ENCODE measurements around the gene IGSF3.

The IGSF3 gene

DNA sequence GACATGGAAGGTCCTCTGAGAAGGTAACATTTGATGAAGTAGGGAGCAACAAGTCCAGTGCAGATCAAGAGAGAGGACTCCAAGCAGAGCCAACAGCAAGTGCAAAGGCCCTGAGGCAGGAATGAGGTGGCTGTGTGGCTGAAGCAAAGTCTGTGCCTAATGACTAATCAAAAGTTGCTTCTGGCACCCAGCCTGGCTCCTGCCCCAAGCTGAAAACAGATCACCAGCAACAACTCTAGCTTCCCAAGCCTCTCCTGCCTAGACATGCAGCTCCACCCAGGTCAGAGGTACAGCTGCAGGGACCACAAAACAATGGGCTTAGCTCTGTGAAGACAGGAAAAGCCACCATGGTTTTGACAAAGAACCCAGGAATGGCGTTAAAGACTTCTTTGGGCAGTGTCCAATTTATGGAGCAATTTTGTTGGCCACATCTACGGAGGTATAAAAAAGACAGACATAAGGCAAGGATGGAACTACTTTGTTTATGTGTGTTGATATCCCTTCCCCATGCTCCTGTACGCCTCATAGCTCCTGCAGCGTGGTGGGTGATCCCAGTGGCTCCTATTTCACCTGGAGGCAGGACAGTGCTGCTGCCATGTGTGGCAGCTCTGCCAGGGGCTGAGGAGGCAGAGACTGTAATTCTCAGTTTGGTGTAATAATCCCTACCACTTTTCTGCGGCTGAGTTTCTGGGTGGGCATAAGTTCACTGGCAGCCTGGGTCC, 26.4 kb upstream of the IGSF3 start:
- Histone ChIP-seq H2AFZ (ENCODE audit: low read depth) (no peak overlapping the region), H3K27me3 (ENCODE audit: insufficient read depth, low read depth) (no peaks in the 10 kb centered on the region), H3K4me1 (ENCODE audit: low read depth, poor library complexity, severe bottlenecking) (no peaks in the 10 kb centered on the region), H3K9ac (no peak overlapping the region), H3K4me3 (IDR thresholded peaks at IDR 0.05; ENCODE audit: insufficient read depth, low read depth, low read length) (no peak overlapping the region), H3K79me2 (ENCODE audit: insufficient read depth, low read depth) (no peaks in the 10 kb centered on the region), H3K4me2 (no peak overlapping the region), H3K36me3 (ENCODE audit: insufficient read depth) (no peaks in the 10 kb centered on the region), H4K20me1 (ENCODE audit: insufficient read depth) (no peaks in the 10 kb centered on the region), H3K27ac (no peak overlapping the region)
- TF ChIP-seq, protein P1, sequence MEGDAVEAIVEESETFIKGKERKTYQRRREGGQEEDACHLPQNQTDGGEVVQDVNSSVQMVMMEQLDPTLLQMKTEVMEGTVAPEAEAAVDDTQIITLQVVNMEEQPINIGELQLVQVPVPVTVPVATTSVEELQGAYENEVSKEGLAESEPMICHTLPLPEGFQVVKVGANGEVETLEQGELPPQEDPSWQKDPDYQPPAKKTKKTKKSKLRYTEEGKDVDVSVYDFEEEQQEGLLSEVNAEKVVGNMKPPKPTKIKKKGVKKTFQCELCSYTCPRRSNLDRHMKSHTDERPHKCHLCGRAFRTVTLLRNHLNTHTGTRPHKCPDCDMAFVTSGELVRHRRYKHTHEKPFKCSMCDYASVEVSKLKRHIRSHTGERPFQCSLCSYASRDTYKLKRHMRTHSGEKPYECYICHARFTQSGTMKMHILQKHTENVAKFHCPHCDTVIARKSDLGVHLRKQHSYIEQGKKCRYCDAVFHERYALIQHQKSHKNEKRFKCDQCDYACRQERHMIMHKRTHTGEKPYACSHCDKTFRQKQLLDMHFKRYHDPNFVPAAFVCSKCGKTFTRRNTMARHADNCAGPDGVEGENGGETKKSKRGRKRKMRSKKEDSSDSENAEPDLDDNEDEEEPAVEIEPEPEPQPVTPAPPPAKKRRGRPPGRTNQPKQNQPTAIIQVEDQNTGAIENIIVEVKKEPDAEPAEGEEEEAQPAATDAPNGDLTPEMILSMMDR (conservative IDR thresholded peaks at IDR 0.05; ENCODE audit: low read depth, low read length), result no peak

DNA sequence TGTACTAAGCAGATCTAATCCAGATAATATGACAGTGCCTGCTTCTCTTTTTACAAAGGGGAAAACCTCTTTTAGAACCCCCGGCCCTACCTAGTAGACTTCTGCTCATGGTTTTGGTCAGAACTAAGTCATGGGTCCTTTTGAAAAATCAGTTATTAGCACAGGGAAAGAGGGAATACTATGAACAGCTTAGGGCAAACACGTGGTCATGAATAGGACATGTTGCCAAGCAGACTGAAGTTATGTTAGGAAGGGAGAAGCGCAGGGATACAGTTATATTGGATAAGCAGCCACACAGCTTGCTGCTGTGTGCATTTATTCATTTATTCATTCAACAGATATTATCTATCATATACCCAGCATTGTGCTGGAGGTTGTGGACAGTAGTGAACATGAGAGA, 25.3 kb upstream of the IGSF3 start:
- no peak overlapping the region for H3K9ac ChIP-seq
- H2AFZ ChIP-seq (ENCODE audit: low read depth), result no peak overlapping the region
- no peaks in the 10 kb centered on the region for H3K36me3 ChIP-seq (ENCODE audit: insufficient read depth)
- no peaks in the 10 kb centered on the region for H3K4me1 ChIP-seq (ENCODE audit: low read depth, poor library complexity, severe bottlenecking)
- no peaks in the 10 kb centered on the region for H3K79me2 ChIP-seq (ENCODE audit: insufficient read depth, low read depth)
- H3K4me2 ChIP-seq, result no peak overlapping the region
- no peak overlapping the region for H3K4me3 ChIP-seq (IDR thresholded peaks at IDR 0.05; ENCODE audit: insufficient read depth, low read depth, low read length)
- H4K20me1 ChIP-seq (ENCODE audit: insufficient read depth), result no peaks in the 10 kb centered on the region
- no peaks in the 10 kb centered on the region for H3K27me3 ChIP-seq (ENCODE audit: insufficient read depth, low read depth)
- H3K27ac ChIP-seq, result no peak overlapping the region
- TF ChIP-seq, protein P1 (conservative IDR thresholded peaks at IDR 0.05; ENCODE audit: low read depth, low read length), result no peak

GRCh38 chr1:116690849-116691406, 23.4 kb upstream of the IGSF3 start:
- Histone ChIP-seq H3K27ac (no peak overlapping the region), H3K4me2 (no peak overlapping the region), H3K36me3 (ENCODE audit: insufficient read depth) (no peaks in the 10 kb centered on the region), H3K4me3 (IDR thresholded peaks at IDR 0.05; ENCODE audit: insufficient read depth, low read depth, low read length) (no peak overlapping the region), H3K27me3 (ENCODE audit: insufficient read depth, low read depth) (no peaks in the 10 kb centered on the region), H3K9ac (no peak overlapping the region), H4K20me1 (ENCODE audit: insufficient read depth) (no peaks in the 10 kb centered on the region), H3K79me2 (ENCODE audit: insufficient read depth, low read depth) (no peaks in the 10 kb centered on the region), H2AFZ (ENCODE audit: low read depth) (no peak overlapping the region), H3K4me1 (ENCODE audit: low read depth, poor library complexity, severe bottlenecking) (no peaks in the 10 kb centered on the region)
- TF ChIP-seq, protein P1 (conservative IDR thresholded peaks at IDR 0.05; ENCODE audit: low read depth, low read length), result no peak

DNA sequence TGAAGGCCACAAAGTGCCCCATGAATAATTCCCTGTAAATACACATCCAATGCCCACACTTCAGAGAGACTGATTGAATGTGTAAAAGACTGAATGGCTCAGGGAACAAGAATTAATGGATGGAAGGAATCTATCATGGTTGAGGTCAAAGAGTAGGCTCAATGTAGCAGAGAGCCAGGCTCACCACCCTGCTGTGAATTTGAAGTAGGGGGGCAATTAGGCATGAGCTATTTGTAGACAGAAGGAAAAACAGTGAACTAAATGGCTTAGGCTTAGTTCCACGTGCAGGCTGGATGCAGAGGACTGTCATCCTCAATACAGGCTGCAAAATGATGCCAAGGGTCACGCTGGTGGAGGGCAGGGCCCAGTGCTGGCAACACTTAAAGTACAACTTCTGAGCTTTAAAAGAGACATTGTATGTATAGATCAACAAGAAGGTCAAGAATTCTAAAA, 22.9 kb upstream of the IGSF3 start:
- H3K27ac ChIP-seq, result no peak overlapping the region
- H4K20me1 ChIP-seq (ENCODE audit: insufficient read depth), result no peaks in the 10 kb centered on the region
- H3K27me3 ChIP-seq (ENCODE audit: insufficient read depth, low read depth), result no peaks in the 10 kb centered on the region
- H3K4me1 ChIP-seq (ENCODE audit: low read depth, poor library complexity, severe bottlenecking), result no peaks in the 10 kb centered on the region
- H3K4me3 ChIP-seq (IDR thresholded peaks at IDR 0.05; ENCODE audit: insufficient read depth, low read depth, low read length), result no peak overlapping the region
- H3K36me3 ChIP-seq (ENCODE audit: insufficient read depth), result no peaks in the 10 kb centered on the region
- no peak overlapping the region for H3K9ac ChIP-seq
- TF ChIP-seq, protein P1 (conservative IDR thresholded peaks at IDR 0.05; ENCODE audit: low read depth, low read length), result no peak
- no peak overlapping the region for H3K4me2 ChIP-seq
- H2AFZ ChIP-seq (ENCODE audit: low read depth), result no peak overlapping the region
- no peaks in the 10 kb centered on the region for H3K79me2 ChIP-seq (ENCODE audit: insufficient read depth, low read depth)

Data from KMS-11 (cell line).